Panc1 (cell line): ENCODE measurements around the gene GDF11. TPM values are rescaled to one million over a fixed set of nuclear protein-coding genes. Genes with fewer than 3 reads are reported as not detected.

Experiments
- ATAC-seq: fragments of 200-7000 bp; cut with Tn5 transposase; 2 replicates; pipeline ENCODE4 v1.9.1; 2020; ENCODE audit warnings: mild to moderate bottlenecking, moderate library complexity
- BruUV-seq: library from RNA; stranded (reverse); fragments of 400-500 nt; replicated peaks from 2 replicates; lab custom pipeline; 2021; lab: Mats Ljungman, UMichigan
- CTCF ChIA-PET: fragments of 300-600 bp; sonication (Branson Sonifier 250); formaldehyde crosslinking; loops from one replicate; lab custom pipeline; 2022; ENCODE audit warnings: antibody characterized with exemption; lab: Charles Lee
- POLR2A ChIA-PET: fragments of 300-600 bp; sonication (Branson Sonifier 250); formaldehyde crosslinking; loops from one replicate; lab custom pipeline; 2022; ENCODE audit warnings: antibody characterized with exemption; lab: Charles Lee
- DNase-seq: peaks from one replicate; pipeline ENCODE4 v3.0.0-alpha.2; 2010; ENCODE audit warnings: low read depth, low spot score
- H3K27ac ChIP-seq: 2 replicates; pipeline ENCODE4 v1.5.1; 2011; ENCODE audit warnings: mild to moderate bottlenecking, low read length, inconsistent platforms
- H3K27me3 ChIP-seq: fragments of 200-500 bp; sonication (Bioruptor generic); 2 replicates; pipeline ENCODE4 v1.6.0; 2014; ENCODE audit warnings: low read length, inconsistent platforms; ENCODE audit not compliant: control insufficient read depth, insufficient read depth
- H3K36me3 ChIP-seq: fragments of 200-500 bp; sonication (Bioruptor generic); 2 replicates; pipeline ENCODE4 v1.5.1; 2014; ENCODE audit warnings: inconsistent platforms, mild to moderate bottlenecking, low read length, moderate library complexity; ENCODE audit not compliant: control insufficient read depth, insufficient read depth
- H3K4me1 ChIP-seq: 2 replicates; pipeline ENCODE4 v1.5.1; 2011; ENCODE audit warnings: inconsistent platforms, mild to moderate bottlenecking, low read length, moderate library complexity; ENCODE audit not compliant: control insufficient read depth, insufficient read depth
- H3K4me3 ChIP-seq, 2 experiments: 2 replicates each; pipeline ENCODE4 v1.5.1; 2011 to 2012; ENCODE audit warnings: low read depth in 2 of 2, low read length in 2 of 2, mild to moderate bottlenecking in 2 of 2, inconsistent platforms in 1 of 2, moderate library complexity in 1 of 2
- H3K9me3 ChIP-seq: fragments of 200-500 bp; sonication (Bioruptor generic); 2 replicates; pipeline ENCODE4 v1.5.1; 2014; ENCODE audit warnings: low read depth, mild to moderate bottlenecking, inconsistent platforms, low read length, moderate library complexity; ENCODE audit not compliant: control insufficient read depth, insufficient read depth
- CTCF ChIP-seq: fragments of 450-650 bp; IDR thresholded peaks from 2 replicates; pipeline ENCODE4 v1.5.1; 2017; ENCODE audit warnings: mild to moderate bottlenecking
- POLR2AphosphoS5 ChIP-seq: IDR thresholded peaks from 2 replicates; pipeline ENCODE4 v1.6.1; 2012; ENCODE audit warnings: mild to moderate bottlenecking, low read depth, low read length, moderate library complexity
- REST ChIP-seq, 2 experiments: IDR thresholded peaks; 2 replicates each; pipeline ENCODE4 v1.6.1; 2011 to 2012; ENCODE audit warnings: low read depth in 2 of 2, control low read depth in 1 of 2, low read length in 1 of 2, mild to moderate bottlenecking in 1 of 2, moderate library complexity in 1 of 2; ENCODE audit not compliant: insufficient read depth in 1 of 2
- SIN3A ChIP-seq: IDR thresholded peaks from 2 replicates; pipeline ENCODE4 v1.6.1; 2012; ENCODE audit warnings: low read depth, mild to moderate bottlenecking, low read length, moderate library complexity, borderline replicate concordance; ENCODE audit not compliant: insufficient read depth
- TCF7L2 ChIP-seq: IDR thresholded peaks from 2 replicates; pipeline ENCODE4 v1.6.1; 2011; ENCODE audit warnings: mild to moderate bottlenecking, low read depth, low read length, inconsistent platforms
- in situ Hi-C: cut with HindIII; loops from 2 replicates; pipeline ENCODE4 v1.10.0; 2016; ENCODE audit warnings: low sequenced_read_pairs, low pct_unique_long_range_greater_than_20kb
- intact Hi-C: fragments of 100-400 bp; cut with micrococcal nuclease; formaldehyde crosslinking; loops from one replicate; pipeline ENCODE4 v1.10.0; 2022; ENCODE audit not compliant: unreplicated experiment
- total RNA-seq: library from RNA; stranded (reverse); gene quantifications from one replicate; pipeline ENCODE4 v1.2.1, GENCODE V29; 2021; ENCODE audit not compliant: unreplicated experiment

GDF11 gene
- total RNA-seq, 1 experiment from 2014 or later, result 11.8 TPM

GRCh38 chr12:55698241-55698955 lies 44.5 kb upstream of the GDF11 start:
- ChIA-PET CTCF (no interaction called here), POLR2A (no interaction called here)
- ATAC-seq, result no peak
- in situ Hi-C loops (no loop called here), intact Hi-C loops (no loop called here)
- DNase-seq, result no peak
- no peaks in the 10 kb centered on the region for H3K4me1 ChIP-seq
- no TSS peak for BruUV-seq
- H3K36me3 ChIP-seq, result no peaks in the 10 kb centered on the region
- H3K9me3 ChIP-seq, result no peaks in the 10 kb centered on the region
- no peaks in the 10 kb centered on the region for H3K27me3 ChIP-seq
- TF ChIP-seq CTCF, result no peak
- H3K27ac ChIP-seq, result no peak overlapping the region
- no peak overlapping the region for H3K4me3 ChIP-seq

- TF ChIP-seq CTCF (no peak), SIN3A (no peak), REST (IDR thresholded peaks at IDR 0.05; ENCODE audit: insufficient read depth in 1 of 2, low read depth in 2 of 2, low read length in 1 of 2) (no peak), TCF7L2 (no peak), POLR2AphosphoS5 (no peak)
- intact Hi-C loops (no loop called here), in situ Hi-C loops (no loop called here)
- ChIA-PET CTCF (no interaction called here), POLR2A (no interaction called here)
- ATAC-seq (no peak), DNase-seq (no peak)
- Histone ChIP-seq H3K27ac (no peak overlapping the region), H3K4me3 (no peak overlapping the region), H3K27me3 (no peaks in the 10 kb centered on the region), H3K36me3 (no peaks in the 10 kb centered on the region), H3K4me1 (no peaks in the 10 kb centered on the region), H3K9me3 (no peaks in the 10 kb centered on the region)
- no TSS peak for BruUV-seq
Measured at GRCh38 chr12:55698965-55699364, 44.0 kb upstream of the GDF11 start.
